Heart left ventricle (tissue), 13 donors: ENCODE results near the gene XPA.

ENCODE experiments used
- POLR2A ChIP-seq, 2 donors: fragments of 450-650 bp; IDR thresholded peaks; one replicate each; pipeline ENCODE4 v1.6.1; 2017; ENCODE audit warnings: antibody characterized with exemption in 2 of 2, mild to moderate bottlenecking in 2 of 2, moderate library complexity in 2 of 2
- TF ChIP-seq, protein P1 (sequence below), 12 donors: fragments of 200-600 bp; sonication (generic) in 4 of 12; IDR thresholded peaks; one replicate each; pipeline versions ENCODE4 v1.5.0 to v1.8.0; 2018 to 2022; ENCODE audit warnings: antibody characterized with exemption in 12 of 12, mild to moderate bottlenecking in 5 of 12
- donor health status: ischemic (EF 13 %, LVEDD 7.1; RV severe dilation, severe dysfunction).
- donor health status: DM: no; HTN: yes; CAD: no.
- donor health status: DM: no; HTN: no; CAD: no.
- donor health status: ischemic (EF 25% LVEDD 6.9; RV normal size, moderate dysfunction).
- donor health status: ischemic (EF 25% LVEDD 5.7; RV mildly dilated, moderate dysfunction).
- donor health status: ischemic (EF 35%, LVEDD 5.7; RV mildly dilated, moderate dysfunction).
- donor health status: nonischemic (EF 11% LVEDD 7.7; RV severe dilation, severe dysfunction).
- donor health status: DM: yes; HTN: yes; CAD: no.
- donor health status: PGD.
- donor health status: ischemic (EF 29% LVEDD 5.4; RV normal size, mild dysfunction).
- donor health status: nonischemic (EF 23%, LVEDD 6.1; RV moderate dilation, normal function).

DNA sequence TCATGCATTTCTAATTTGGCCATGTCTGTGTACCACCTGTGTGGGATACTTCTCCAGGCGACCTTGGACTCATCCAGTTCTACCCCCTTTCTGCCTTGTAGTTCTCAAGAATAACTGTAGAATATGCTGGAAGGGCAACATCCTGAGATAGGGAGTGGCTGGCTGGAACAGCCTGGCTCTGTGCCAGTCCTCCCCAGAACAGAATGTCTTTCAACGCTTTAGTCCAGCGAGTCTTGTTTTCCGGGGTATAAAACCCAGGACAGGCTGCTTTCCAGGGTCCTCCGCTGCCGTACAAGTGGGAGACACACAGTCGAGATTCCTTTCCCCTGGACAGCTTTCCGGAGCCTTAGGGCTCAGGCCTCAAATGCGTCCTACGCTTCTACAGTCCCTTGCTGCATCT is 45.4 kb upstream of the XPA start:
- TF ChIP-seq, protein P1, sequence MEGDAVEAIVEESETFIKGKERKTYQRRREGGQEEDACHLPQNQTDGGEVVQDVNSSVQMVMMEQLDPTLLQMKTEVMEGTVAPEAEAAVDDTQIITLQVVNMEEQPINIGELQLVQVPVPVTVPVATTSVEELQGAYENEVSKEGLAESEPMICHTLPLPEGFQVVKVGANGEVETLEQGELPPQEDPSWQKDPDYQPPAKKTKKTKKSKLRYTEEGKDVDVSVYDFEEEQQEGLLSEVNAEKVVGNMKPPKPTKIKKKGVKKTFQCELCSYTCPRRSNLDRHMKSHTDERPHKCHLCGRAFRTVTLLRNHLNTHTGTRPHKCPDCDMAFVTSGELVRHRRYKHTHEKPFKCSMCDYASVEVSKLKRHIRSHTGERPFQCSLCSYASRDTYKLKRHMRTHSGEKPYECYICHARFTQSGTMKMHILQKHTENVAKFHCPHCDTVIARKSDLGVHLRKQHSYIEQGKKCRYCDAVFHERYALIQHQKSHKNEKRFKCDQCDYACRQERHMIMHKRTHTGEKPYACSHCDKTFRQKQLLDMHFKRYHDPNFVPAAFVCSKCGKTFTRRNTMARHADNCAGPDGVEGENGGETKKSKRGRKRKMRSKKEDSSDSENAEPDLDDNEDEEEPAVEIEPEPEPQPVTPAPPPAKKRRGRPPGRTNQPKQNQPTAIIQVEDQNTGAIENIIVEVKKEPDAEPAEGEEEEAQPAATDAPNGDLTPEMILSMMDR (IDR thresholded peaks at IDR 0.05) = no peak
- no peak for TF ChIP-seq POLR2A (IDR thresholded peaks at IDR 0.05)
